Mesendoderm (in vitro differentiated cells): ENCODE data around the gene SPATS1.

ENCODE experiments used
- DNase-seq: peaks from one replicate; pipeline ENCODE4 v3.0.0; 2013
- H2AK5ac ChIP-seq: 2 replicates; pipeline ENCODE4 v1.6.1; 2013; ENCODE audit warnings: low read length, inconsistent platforms
- H2BK120ac ChIP-seq: 2 replicates; pipeline ENCODE4 v1.6.1; 2013; ENCODE audit warnings: low read depth, mild to moderate bottlenecking, low read length, moderate library complexity, mixed read lengths
- H2BK15ac ChIP-seq: replicated peaks from 2 replicates; pipeline ENCODE4 v1.6.1; 2013; ENCODE audit warnings: low read depth, mild to moderate bottlenecking, moderate library complexity
- H2BK5ac ChIP-seq: 2 replicates; pipeline ENCODE4 v1.6.1; 2013; ENCODE audit warnings: low read length, inconsistent platforms
- H3K18ac ChIP-seq: 2 replicates; pipeline ENCODE4 v1.6.1; 2013; ENCODE audit warnings: mild to moderate bottlenecking, low read length, mixed read lengths
- H3K23ac ChIP-seq: one replicate; pipeline ENCODE4 v1.6.1; 2013; ENCODE audit warnings: low read length
- H3K27ac ChIP-seq: 2 replicates; pipeline ENCODE4 v1.5.1; 2013; ENCODE audit warnings: low read depth, mild to moderate bottlenecking, inconsistent platforms, low read length, moderate library complexity
- H3K27me3 ChIP-seq: 2 replicates; pipeline ENCODE4 v1.6.1; 2013; ENCODE audit warnings: low read length, control low read depth, mild to moderate bottlenecking, inconsistent platforms; ENCODE audit not compliant: insufficient read depth, poor library complexity
- H3K36me3 ChIP-seq: 2 replicates; pipeline ENCODE4 v1.6.1; 2013; ENCODE audit warnings: low read length, inconsistent platforms; ENCODE audit not compliant: control insufficient read depth, insufficient read depth
- H3K4ac ChIP-seq: one replicate; pipeline ENCODE4 v1.6.1; 2013; ENCODE audit warnings: low read depth, mild to moderate bottlenecking, low read length, moderate library complexity
- H3K4me1 ChIP-seq: 2 replicates; pipeline ENCODE4 v1.6.1; 2013; ENCODE audit warnings: low read depth, low read length, inconsistent platforms; ENCODE audit not compliant: control insufficient read depth
- H3K4me2 ChIP-seq: 2 replicates; pipeline ENCODE4 v1.6.1; 2013; ENCODE audit warnings: low read length
- H3K4me3 ChIP-seq: 2 replicates; pipeline ENCODE4 v1.5.1; 2013; ENCODE audit warnings: mild to moderate bottlenecking, low read length
- H3K56ac ChIP-seq: one replicate; pipeline ENCODE4 v1.6.1; 2013; ENCODE audit warnings: low read length
- H3K79me1 ChIP-seq: 2 replicates; pipeline ENCODE4 v1.6.1; 2013; ENCODE audit warnings: low read length, inconsistent platforms
- H3K79me2 ChIP-seq: 2 replicates; pipeline ENCODE4 v1.6.1; 2013; ENCODE audit warnings: mild to moderate bottlenecking, low read length; ENCODE audit not compliant: control insufficient read depth, insufficient read depth
- H3K9ac ChIP-seq: 2 replicates; pipeline ENCODE4 v1.6.1; 2013; ENCODE audit warnings: low read length, inconsistent platforms
- H4K5ac ChIP-seq: one replicate; pipeline ENCODE4 v1.6.1; 2013; ENCODE audit warnings: low read length
- H4K8ac ChIP-seq: one replicate; pipeline ENCODE4 v1.6.1; 2013; ENCODE audit warnings: low read depth, mild to moderate bottlenecking, control low read depth, low read length, moderate library complexity
- WGBS: extraction: QIAGEN DNeasy Blood & Tissue Kit; methylation state at CpG from one replicate; pipeline ENCODE4 v1.1.7; 2013; ENCODE audit warnings: low lambda C conversion rate, missing lambda C conversion rate; ENCODE audit not compliant: insufficient coverage; ENCODE audit errors: extremely low coverage; 5-methylcytosine and 5-hydroxymethylcytosine counted together

The SPATS1 gene

GRCh38 chr6:44373787-44374186 is 31.3 kb downstream of the SPATS1 start:
- H3K9ac ChIP-seq, result no peak overlapping the region
- H3K4me3 ChIP-seq, result no peak overlapping the region
- H3K18ac ChIP-seq, result no peak overlapping the region
- no peak overlapping the region for H2BK15ac ChIP-seq
- DNase-seq, result no peak
- no peak overlapping the region for H3K56ac ChIP-seq
- no peak overlapping the region for H4K5ac ChIP-seq
- H3K79me1 ChIP-seq, result no peaks in the 10 kb centered on the region
- H3K36me3 ChIP-seq, result no peaks in the 10 kb centered on the region
- H3K4me2 ChIP-seq, result no peak overlapping the region
- no peaks in the 10 kb centered on the region for H3K27me3 ChIP-seq
- H3K4ac ChIP-seq, result no peak overlapping the region
- H3K4me1 ChIP-seq, result no peaks in the 10 kb centered on the region
- no peak overlapping the region for H2BK5ac ChIP-seq
- no peak overlapping the region for H4K8ac ChIP-seq
- H2AK5ac ChIP-seq, result no peak overlapping the region
- H3K27ac ChIP-seq, result no peak overlapping the region
- H3K79me2 ChIP-seq, result no peaks in the 10 kb centered on the region
- no peak overlapping the region for H2BK120ac ChIP-seq
- H3K23ac ChIP-seq, result no peak overlapping the region
- no CpG with 5 or more reads among the region's 2 CpGs for WGBS

GRCh38 chr6:44375071-44375470 is 32.6 kb downstream of the SPATS1 start:
- H3K23ac ChIP-seq, result no peak overlapping the region
- H3K4me1 ChIP-seq, result no peaks in the 10 kb centered on the region
- no peak overlapping the region for H3K4me3 ChIP-seq
- WGBS, result no CpG with 5 or more reads among the region's 3 CpGs
- no peaks in the 10 kb centered on the region for H3K79me1 ChIP-seq
- H4K8ac ChIP-seq, result no peak overlapping the region
- no peak overlapping the region for H4K5ac ChIP-seq
- H2BK120ac ChIP-seq, result no peak overlapping the region
- no peak overlapping the region for H2AK5ac ChIP-seq
- H3K56ac ChIP-seq, result no peak overlapping the region
- no peak overlapping the region for H2BK5ac ChIP-seq
- H3K9ac ChIP-seq, result no peak overlapping the region
- no peaks in the 10 kb centered on the region for H3K27me3 ChIP-seq
- no peaks in the 10 kb centered on the region for H3K79me2 ChIP-seq
- DNase-seq, result no peak
- H3K18ac ChIP-seq, result no peak overlapping the region
- H3K4ac ChIP-seq, result no peak overlapping the region
- no peak overlapping the region for H3K4me2 ChIP-seq
- H3K27ac ChIP-seq, result no peak overlapping the region
- no peaks in the 10 kb centered on the region for H3K36me3 ChIP-seq
- H2BK15ac ChIP-seq, result no peak overlapping the region

GRCh38 chr6:44377484-44377883 is 35.0 kb downstream of the SPATS1 start:
- Histone ChIP-seq H4K8ac (no peak overlapping the region), H3K4me2 (no peak overlapping the region), H3K18ac (no peak overlapping the region), H3K9ac (no peak overlapping the region), H3K4me3 (no peak overlapping the region), H2BK120ac (no peak overlapping the region), H2AK5ac (no peak overlapping the region), H3K27me3 (no peaks in the 10 kb centered on the region), H3K23ac (no peak overlapping the region), H3K4ac (no peak overlapping the region), H3K4me1 (no peaks in the 10 kb centered on the region), H3K36me3 (no peaks in the 10 kb centered on the region), H3K27ac (no peak overlapping the region), H2BK15ac (no peak overlapping the region), H3K79me2 (no peaks in the 10 kb centered on the region), H3K56ac (no peak overlapping the region), H3K79me1 (no peaks in the 10 kb centered on the region), H4K5ac (no peak overlapping the region), H2BK5ac (no peak overlapping the region)
- no peak for DNase-seq
- no CpG with 5 or more reads among the region's 3 CpGs for WGBS

- Histone ChIP-seq H3K4me1 (no peaks in the 10 kb centered on the region), H3K18ac (no peak overlapping the region), H3K23ac (no peak overlapping the region), H3K36me3 (no peaks in the 10 kb centered on the region), H3K79me1 (no peaks in the 10 kb centered on the region), H2AK5ac (no peak overlapping the region), H3K9ac (no peak overlapping the region), H2BK120ac (no peak overlapping the region), H3K4ac (no peak overlapping the region), H3K4me3 (no peak overlapping the region), H3K4me2 (no peak overlapping the region), H3K27me3 (no peaks in the 10 kb centered on the region), H4K5ac (no peak overlapping the region), H4K8ac (no peak overlapping the region), H3K56ac (no peak overlapping the region), H2BK15ac (no peak overlapping the region), H2BK5ac (no peak overlapping the region), H3K79me2 (no peaks in the 10 kb centered on the region), H3K27ac (no peak overlapping the region)
- no peak for DNase-seq
- whole genome bisulfite sequencing, result no CpG with 5 or more reads among the region's 1 CpG
These were observed 35.5 kb downstream of the SPATS1 start for GRCh38 chr6:44377971-44378370.

GRCh38 chr6:44381739-44382138 is 39.3 kb downstream of the SPATS1 start:
- Histone ChIP-seq H2BK15ac (no peak overlapping the region), H3K4me2 (no peak overlapping the region), H3K18ac (no peak overlapping the region), H2BK120ac (no peak overlapping the region), H2BK5ac (no peak overlapping the region), H3K56ac (no peak overlapping the region), H3K27ac (no peak overlapping the region), H3K79me2 (no peaks in the 10 kb centered on the region), H3K36me3 (no peaks in the 10 kb centered on the region), H4K5ac (no peak overlapping the region), H3K79me1 (no peaks in the 10 kb centered on the region), H3K4me3 (no peak overlapping the region), H3K4ac (no peak overlapping the region), H3K4me1 (peaks cover 2% of the 10 kb centered on the region), H3K23ac (no peak overlapping the region), H4K8ac (no peak overlapping the region), H3K27me3 (no peaks in the 10 kb centered on the region), H2AK5ac (no peak overlapping the region), H3K9ac (no peak overlapping the region)
- DNase-seq, result no peak
- no CpG with 5 or more reads among the region's 2 CpGs for WGBS

GRCh38 chr6:44386364-44386928 is 44.0 kb downstream of the SPATS1 start:
- Histone ChIP-seq H2AK5ac (no peak overlapping the region), H3K27me3 (no peaks in the 10 kb centered on the region), H4K8ac (no peak overlapping the region), H3K56ac (peak overlapping the region; percentile 92), H2BK5ac (no peak overlapping the region), H2BK15ac (no peak overlapping the region), H3K4me3 (no peak overlapping the region), H3K9ac (peak overlapping the region; percentile 86), H3K23ac (no peak overlapping the region), H3K4me2 (peak overlapping the region; percentile 96), H3K18ac (no peak overlapping the region), H4K5ac (no peak overlapping the region), H3K79me1 (peaks cover 8% of the 10 kb centered on the region), H2BK120ac (no peak overlapping the region), H3K4ac (no peak overlapping the region), H3K4me1 (peaks cover 7% of the 10 kb centered on the region), H3K36me3 (no peaks in the 10 kb centered on the region), H3K79me2 (peaks cover 25% of the 10 kb centered on the region), H3K27ac (no peak overlapping the region)
- no peak for DNase-seq
- no CpG with 5 or more reads among the region's 6 CpGs for WGBS
